Measurements from ENCODE around the gene SLIT3.

DNA sequence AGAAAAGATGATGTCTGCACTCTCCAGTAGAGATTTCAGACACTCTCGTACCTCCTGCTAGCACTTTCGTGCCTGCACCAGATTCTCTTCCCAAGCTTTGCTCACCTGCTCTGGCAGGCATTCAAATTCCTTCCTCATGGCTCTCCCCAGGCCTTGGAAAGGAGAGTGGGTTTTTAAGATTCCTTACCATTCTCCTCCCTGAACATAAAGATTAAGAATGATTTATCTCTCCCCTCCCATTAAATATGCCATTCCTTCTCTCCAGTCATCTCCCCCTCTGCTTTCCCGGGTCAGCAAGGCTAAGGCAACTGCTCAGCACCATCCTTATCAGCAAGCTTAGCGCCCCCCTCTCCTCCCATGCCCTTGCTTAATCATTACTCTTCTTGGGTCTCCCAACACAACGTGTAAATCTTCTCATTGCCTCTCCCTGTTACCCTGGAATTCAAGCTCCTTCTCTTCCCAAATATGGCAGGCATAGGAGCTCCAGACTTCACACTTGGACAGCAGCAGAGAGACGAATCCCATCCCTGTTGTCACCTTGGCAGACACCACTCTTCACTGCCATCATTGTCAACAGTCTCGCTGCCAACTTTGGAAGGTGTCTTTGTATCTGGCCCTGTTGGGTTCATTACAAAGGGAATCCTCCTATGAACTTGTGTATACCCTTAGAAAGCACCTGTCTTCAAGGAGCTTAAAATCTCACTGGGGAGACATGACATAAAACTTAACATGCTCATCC is 332.9 kb downstream of the SLIT3 start:
- TF ChIP-seq, protein P1, sequence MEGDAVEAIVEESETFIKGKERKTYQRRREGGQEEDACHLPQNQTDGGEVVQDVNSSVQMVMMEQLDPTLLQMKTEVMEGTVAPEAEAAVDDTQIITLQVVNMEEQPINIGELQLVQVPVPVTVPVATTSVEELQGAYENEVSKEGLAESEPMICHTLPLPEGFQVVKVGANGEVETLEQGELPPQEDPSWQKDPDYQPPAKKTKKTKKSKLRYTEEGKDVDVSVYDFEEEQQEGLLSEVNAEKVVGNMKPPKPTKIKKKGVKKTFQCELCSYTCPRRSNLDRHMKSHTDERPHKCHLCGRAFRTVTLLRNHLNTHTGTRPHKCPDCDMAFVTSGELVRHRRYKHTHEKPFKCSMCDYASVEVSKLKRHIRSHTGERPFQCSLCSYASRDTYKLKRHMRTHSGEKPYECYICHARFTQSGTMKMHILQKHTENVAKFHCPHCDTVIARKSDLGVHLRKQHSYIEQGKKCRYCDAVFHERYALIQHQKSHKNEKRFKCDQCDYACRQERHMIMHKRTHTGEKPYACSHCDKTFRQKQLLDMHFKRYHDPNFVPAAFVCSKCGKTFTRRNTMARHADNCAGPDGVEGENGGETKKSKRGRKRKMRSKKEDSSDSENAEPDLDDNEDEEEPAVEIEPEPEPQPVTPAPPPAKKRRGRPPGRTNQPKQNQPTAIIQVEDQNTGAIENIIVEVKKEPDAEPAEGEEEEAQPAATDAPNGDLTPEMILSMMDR (IDR thresholded peaks at IDR 0.05), result no peak
- TF ChIP-seq POLR2AphosphoS5 (IDR thresholded peaks at IDR 0.05) (no peak), POLR2A (IDR thresholded peaks at IDR 0.05) (no peak)
